Activated CD4-positive, alpha-beta T cell treated with anti-CD3 and anti-CD28 coated beads, Interleukin-2, Interleukin-4, amounts not matched to agents 100 ng/mL and 50 ng/mL, durations not matched to agents 16 hours and 8 hours (primary cell): ENCODE data around the gene RGS17.

Experiments used
- DNase-seq: peaks from one replicate; pipeline ENCODE4 v3.0.0-alpha.2; 2020; ENCODE audit warnings: low spot score

The RGS17 gene

DNA sequence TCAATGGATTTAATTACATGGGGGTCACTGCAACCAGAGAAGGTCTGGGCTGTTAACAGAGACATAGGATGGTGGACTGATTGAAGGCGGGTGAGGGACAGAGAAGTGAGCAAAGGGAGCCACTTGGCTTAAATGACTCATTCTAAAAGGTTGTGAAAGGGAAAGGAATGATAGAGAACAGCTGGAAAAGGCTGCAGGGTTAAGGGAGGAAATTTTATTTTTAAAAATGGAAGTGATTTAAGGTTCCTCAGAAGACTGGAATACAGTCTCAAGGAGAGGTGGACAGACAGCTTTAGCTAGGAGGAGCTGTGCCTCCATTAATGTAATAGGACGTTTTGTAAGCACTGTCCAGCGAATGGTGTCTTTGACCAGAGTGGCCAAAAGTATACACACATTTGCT, 46.7 kb downstream of the RGS17 start:
- DNase-seq = no peak

DNA sequence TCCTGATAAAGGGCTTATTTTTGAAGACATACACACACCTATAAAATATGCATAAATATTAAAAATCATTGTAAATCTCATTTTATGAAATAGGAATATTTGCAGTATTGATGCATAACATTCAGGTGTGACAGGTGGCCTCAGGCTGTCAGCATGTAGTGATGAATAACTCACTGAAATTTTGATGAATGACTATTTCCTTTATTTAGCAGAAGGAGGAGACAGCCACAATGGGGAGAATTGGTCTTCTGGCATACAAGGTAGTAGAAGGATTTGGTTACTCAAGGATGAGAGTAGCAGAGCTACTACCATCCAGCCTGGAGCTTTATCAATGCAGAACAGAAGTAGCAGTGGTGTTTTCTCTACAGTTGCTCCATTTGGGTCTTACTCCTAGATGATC, 47.2 kb downstream of the RGS17 start:
- no peak for DNase-seq

DNA sequence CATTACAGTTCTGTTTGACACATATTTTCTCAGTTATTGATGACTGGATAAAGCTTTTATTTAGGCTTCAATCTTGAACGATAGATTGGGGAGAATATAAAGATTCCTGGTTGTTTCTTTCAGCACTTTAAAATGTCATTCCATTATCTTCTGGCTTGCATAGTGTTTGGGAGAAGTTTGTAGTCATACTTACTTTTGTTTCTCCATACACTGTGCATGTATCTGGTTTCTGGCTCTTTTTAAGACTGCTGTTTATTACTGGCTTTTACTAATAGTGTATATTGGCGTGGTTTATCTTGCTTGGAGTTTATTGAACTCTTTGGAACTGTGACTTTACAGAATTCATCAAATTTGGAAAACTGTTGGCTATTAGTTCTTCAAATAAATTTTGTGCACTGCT, 49.2 kb downstream of the RGS17 start:
- DNase-seq = no peak

DNA sequence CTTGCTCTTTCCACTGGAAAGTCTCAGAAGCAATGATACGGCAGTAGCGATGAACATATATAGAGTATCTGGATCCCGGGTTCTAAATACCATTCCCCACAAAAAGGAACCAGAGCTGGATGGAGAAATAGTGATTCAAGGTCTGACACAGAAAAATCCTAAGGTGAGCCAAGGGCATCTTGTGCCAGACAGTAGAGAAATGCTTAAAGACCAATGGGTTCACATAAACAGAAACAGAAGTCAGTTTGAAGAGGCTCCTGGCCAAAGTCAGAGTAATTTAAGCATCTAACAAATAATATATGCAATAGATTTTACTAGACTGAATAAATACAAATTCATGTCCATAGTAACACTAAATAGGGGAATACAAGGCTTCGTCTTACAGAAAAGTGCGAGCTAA, 54.7 kb downstream of the RGS17 start:
- no peak for DNase-seq

DNA sequence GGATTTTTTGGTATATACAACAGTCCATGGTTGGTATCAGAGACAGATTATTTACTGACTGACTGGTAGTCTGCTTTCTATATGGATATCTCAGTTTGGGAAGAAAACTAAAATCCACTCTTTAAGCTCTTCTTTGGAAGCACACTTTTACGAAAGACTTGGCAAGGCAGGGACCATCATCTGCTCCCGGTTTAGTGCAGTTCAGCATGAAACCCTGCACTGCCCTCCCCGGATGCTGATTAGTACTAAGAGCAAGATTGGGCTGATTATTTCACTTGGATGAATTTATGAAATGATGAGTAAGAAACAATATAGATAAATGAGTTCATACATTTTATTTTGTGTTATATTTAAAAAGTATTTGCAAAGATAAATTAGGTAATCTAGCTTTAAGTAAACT, 56.3 kb downstream of the RGS17 start:
- no peak for DNase-seq

DNA sequence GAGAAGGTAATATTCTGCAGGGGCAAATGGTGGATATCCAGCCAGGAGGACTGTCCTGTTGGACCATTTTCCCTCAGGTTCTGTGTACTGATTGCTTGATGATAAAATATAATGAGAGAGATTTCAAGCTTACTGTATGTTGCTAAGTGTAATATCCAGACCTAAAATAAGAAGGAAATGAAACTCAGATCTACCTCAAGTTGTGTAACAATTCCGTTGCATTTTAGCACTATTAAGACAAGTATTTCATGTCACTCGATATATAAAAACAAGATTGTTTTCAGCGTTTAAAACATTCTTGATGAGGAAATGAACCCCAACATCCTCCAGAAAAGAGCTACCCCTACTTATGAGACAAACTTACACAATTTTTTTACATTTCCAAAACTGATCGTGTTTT, 57.2 kb downstream of the RGS17 start:
- no peak for DNase-seq

DNA sequence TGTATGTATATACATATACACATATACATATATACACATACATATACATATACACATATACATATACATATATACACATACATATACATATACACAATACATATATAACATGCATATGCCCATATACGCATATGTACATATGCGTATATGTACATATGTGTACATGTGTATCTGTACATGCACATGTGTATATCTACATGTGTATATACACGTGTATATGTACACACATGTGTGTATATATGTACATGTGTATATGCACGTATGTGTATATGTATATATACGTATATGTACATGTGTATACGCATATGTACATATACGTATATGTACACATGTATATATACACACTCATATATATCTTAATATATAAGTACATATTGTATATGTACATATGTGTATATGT, 60.3 kb downstream of the RGS17 start:
- DNase-seq = no peak

DNA sequence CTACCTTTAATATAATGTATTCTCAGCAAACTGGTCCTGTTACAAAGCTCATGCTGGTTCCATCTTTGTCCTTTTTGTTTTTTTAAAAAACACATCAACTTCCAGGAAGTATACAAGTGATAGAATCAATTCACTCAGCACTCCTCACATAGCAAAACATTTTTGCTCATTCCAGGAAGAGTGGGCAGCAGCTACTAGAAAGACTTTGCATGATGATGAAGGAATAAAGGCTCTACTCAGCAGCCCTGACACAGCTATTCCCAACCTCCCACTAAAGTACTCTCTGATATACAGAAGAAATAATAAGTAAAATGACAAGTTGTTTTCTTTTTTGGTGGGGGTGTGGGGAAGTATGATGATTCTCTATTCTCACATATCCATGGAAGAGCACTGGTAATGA, 61.2 kb downstream of the RGS17 start:
- no peak for DNase-seq

DNA sequence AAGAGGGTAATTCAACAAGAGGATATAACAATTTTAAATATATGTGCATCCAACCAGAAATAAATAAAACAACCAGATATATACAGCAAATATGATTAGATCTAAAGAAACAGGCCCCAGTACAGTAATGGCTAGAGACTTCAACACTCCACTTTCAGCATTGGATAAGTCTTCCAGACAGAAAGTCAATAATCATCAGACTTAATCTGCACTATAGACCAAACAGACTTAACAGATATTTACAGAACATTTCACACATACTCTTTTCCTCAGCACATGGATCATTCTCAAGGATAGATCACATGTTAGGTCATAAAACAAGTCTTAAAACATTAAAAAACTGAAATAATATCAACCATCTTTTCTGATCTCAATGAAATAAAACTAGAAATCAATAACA, 65.9 kb downstream of the RGS17 start:
- no peak for DNase-seq

DNA sequence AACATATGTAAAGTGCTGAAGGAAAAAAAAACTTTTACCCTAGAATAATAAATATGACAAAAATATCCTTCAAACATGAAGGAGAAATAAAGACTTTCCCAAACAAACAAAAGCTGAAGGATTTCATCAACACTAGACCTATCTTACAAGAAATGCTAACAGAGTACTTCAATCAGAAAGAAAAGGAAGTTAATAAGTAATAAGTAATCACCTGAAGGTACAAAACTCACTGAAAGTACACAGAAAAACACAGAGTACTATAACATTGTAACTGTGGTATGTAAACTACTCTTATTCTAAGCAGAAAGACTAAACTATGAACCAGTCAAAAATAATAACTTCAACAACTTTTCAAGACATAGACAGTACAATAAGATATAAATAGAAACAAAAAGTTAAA, 67.1 kb downstream of the RGS17 start:
- no peak for DNase-seq

DNA sequence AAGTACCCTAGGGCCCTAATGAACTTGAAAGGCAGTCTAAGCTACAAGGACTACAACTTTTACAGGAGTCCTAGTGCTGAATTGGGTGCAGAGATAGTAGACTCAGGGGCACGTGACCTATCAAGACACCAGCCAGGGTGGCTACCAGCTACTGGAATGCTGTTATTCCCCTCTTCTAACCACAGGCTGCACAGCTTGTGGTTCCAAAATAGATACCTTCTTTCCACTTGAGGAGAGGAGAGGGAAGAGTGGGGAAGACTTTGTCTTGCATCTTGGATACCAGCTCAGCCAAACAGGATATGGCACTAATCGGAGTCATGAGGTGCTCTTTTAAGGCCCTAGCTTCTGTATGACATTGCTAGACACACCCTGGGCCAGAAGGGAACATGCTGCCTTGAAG, 68.6 kb downstream of the RGS17 start:
- DNase-seq = no peak

DNA sequence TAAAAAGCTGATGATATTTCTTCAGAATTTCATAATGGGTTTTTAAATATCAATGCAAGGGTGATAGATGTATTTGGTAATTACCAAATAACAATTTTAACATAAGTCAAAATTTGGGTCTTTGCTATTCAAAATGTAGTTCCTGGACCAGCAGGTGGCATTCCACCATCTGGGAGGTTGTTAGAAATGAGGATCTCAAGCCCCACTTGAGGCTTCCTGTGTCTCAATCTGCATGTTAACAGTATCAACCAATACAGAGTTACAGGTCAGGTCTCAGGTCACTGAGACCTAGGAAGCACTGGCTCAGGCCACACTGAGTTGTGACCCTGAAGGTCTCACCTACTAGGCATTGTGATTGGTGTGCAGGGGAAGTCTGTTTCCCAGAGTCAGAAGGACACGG, 71.3 kb downstream of the RGS17 start:
- DNase-seq = no peak

DNA sequence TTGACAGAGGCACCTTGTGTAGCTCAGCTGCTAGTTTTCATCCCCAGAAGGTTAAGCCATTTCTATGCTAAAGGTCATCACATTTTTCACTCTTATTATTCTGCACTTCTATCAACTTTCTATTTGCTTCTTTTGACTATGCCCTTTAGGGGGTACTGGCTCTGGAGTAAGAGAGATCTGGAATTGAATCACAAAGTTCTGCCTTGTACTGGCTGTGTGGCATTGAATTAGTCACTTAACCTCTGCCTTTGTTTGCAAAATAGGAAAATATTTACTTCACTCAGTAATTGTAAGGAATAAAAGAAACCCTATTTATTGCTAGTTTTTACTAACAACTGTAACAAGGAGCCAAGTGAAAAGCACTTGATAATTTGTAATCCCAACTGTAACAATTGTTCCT, 71.8 kb downstream of the RGS17 start:
- no peak for DNase-seq

DNA sequence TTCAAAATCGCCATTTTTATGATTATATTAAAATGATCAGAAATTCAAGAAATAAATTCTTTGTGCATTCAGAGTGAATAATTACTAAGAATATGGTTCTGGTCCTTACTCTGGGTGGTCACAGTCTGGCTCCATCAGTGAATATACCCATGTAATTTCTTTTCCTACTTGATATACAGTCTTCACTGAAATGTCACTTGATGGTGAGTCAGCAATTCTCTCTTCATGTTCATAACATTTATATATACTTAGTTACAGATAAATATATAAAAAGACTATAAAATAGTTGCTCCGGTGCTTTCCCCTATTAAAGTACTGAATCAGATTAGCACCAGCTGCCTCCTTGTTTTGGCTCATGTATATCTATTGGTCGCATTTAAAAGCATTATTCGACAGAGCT, 72.2 kb downstream of the RGS17 start:
- DNase-seq = no peak

DNA sequence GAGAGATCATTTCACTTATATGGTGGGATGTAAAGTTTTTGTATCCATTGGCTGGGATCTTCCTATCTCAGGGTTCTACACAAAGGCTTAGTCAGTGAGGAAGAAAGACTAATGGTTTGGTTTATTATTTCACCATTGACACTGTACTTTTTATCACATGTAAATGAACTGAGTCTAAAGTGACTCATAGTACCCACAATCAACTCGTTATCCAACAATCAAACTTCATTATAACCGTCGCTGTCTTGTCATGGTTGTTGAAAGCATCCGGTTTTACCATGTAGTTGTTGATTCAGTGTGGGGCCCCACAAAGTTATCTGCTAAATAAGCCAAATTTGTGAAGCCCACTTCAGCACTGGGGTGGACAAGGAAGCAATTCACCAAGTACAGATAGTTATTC, 72.8 kb downstream of the RGS17 start:
- DNase-seq = no peak

DNA sequence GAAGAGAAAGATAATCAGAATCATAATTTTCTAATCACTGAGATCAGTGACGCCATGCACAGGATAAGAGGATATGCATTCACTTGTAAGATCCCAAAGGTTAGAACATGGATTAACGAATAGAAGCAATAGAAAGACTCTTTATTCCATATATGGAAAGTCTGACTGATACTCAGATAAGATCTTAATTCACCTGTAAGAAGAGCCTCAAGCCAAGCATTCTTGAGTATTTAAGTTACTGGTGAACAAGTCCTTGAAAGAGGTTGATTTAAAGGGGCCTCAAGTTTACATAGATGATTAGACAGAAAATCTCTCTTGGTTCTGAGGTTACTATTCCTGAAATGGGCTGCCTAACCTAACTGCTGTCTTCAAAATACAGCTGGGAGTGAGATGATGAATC, 74.8 kb downstream of the RGS17 start:
- DNase-seq = no peak

DNA sequence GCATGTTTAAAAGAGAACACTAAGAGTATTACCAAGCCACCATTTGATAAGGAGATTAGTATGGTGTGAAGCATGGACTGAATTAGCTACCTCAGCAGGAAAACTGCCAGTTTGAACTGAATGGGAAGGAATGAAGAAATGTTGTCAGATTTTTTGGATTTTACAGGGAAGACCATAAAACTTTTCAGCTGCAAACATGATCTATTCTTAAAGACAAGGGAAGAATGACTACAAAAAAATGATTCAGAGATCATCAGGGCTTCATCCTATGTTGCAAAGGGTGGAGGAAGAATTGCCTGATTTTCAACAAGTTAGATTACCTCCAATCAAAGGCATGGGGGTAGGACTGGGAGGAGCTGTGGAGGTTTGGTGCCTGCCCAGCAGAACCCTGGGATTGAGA, 79.3 kb downstream of the RGS17 start:
- DNase-seq = no peak

DNA sequence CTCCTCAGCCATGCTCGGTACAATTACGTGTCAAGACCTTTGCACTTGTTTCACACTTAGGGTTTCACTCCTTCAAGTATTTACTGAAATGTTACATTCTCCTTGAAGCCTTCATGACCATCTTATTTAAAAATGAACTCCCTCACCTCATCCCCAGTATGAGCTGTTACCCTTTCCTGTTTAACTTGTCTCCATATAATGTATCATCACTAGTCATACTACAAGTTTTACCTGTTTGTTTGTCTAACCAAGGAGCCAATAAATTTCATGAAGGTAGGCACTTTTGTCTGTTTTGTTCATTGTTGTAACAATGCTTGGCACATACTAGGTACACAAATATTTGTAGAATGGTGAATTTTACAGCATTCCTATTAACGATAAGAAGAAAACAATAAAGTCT, 82.5 kb downstream of the RGS17 start:
- no peak for DNase-seq

DNA sequence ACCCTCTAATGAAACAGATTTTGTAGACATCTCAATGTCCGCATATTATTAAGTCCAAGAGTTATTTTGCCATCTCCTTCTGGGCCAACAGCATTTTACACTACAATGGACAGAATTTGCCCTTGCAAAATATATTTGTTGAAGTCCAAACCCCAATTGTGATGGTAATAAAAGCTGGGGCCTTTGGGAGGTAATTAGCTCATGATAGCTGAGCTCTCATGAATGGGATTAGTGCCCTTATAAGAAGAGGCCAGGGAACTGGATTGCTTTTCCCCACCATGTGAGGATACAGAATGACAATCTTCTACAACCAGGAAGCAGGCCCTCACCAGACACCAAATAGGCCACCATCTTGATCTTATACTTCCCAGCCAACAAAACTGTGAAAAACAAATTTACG, 83.7 kb downstream of the RGS17 start:
- DNase-seq = no peak

DNA sequence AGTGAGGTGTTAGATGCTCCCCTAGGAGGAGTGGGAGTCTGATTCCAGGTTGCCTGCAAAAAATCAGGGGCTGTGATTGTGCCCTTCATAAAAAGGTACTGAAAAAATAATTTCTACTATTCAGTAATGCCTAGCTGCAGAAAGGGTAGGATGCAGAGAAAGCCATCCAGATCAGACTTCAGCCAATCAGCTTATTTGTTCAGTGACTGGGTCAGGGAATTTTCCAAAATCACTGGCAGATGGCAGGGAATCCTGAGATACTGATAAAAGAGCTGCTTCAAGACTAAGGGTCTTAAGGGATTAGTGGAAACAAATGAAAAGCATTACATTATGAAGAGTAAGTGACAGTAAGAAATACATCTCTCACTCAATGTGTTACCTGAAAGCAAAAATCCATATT, 85.8 kb downstream of the RGS17 start:
- no peak for DNase-seq

DNA sequence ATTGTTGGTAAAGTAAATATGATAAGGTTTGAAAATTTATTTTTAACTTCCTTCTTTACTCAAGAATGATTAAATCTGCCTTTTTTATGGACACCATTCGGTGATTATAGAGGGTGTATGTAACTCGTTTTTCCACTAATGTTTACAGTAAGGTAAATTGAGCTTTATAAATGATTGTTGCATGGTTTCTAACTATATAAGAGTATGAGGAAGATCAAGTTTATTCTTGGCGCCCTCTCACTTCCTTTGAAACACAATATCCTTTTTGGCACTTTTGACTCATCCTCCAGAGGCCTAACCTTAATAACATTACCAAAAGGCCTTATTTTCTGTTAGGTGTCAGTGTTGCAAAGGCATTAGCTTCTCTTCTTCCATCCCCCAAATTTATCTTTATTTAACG, 86.8 kb downstream of the RGS17 start:
- no peak for DNase-seq

DNA sequence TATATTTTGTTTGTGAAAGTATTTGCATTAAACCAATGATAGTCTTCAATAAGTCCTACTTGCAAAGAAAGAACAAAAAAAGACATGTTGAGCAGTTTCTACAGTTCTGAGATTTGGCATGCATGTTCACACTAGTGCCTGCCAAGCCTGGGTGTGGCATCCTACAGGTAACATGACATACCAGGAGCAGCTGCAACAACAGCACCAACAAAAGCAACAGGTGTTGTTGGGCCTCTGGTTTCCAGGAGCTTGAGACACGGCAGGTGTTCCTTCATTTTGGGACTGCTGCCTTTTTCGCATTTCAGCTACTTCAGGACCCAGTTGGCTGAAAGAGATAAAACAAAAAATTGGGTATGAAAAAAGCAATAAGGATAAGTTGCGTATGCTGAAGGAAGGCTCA, 87.4 kb downstream of the RGS17 start:
- no peak for DNase-seq

DNA sequence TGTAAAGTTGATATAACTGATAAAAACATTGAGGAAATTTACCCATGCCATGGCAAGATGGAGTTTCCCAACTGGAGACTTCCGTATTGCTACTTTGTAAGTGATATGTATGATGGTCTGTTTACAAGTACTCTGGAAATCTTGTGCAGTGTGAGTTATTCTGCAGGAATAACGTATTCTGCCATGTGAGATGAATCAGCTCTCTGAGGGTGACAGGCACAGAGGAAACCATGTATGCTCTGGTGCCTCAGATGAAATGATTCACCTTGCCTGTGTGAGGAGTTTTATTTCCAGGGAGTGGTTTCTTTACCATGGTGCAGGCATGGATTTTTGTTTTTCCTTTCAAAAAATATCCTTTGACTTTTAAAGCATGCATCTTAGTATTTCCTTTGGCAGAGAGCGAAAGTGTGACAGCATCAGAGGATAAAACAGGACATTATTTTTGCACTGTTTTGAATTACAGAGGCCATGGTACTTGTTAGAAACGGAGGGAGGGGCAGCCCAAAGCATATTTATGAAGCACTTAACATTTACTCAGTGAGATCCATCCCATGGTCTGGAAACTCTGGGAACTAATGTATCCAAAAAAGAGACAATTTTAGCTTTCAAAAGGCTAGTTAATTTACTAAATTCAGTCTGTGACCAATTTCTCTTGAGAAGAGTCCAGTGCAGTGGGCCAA, 92.6 kb downstream of the RGS17 start:
- DNase-seq = no peak

DNA sequence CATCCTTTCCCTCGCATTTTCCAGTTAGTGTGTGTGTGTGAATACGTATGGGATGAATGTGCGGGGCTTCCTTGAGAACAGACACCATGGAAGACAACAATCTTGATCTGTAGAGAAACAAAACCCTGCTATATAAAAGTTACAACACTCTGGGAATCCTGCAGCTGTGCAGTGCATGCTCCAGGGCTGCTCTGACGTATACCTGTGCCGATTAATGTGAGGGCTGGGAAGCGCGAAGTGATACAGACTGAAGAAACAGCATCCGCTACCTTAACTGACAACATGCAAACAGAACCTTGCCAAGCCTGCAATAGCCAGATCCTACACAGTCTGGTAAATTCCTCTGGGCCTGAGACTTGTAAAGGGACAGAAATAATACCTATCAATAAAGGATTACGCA, 96.9 kb downstream of the RGS17 start:
- no peak for DNase-seq
